HuH-7 (cell line): Measurements from ENCODE around the gene PHGDH.
"Not testable (repeated sequence)": the region's sequence is repeated elsewhere in the genome, so short reads cannot be mapped to it uniquely, and the experiment has no call there.

Experiments
- DNase-seq: peaks from one replicate; pipeline ENCODE4 v3.0.0; 2011; ENCODE audit warnings: low spot score

The PHGDH gene

DNA sequence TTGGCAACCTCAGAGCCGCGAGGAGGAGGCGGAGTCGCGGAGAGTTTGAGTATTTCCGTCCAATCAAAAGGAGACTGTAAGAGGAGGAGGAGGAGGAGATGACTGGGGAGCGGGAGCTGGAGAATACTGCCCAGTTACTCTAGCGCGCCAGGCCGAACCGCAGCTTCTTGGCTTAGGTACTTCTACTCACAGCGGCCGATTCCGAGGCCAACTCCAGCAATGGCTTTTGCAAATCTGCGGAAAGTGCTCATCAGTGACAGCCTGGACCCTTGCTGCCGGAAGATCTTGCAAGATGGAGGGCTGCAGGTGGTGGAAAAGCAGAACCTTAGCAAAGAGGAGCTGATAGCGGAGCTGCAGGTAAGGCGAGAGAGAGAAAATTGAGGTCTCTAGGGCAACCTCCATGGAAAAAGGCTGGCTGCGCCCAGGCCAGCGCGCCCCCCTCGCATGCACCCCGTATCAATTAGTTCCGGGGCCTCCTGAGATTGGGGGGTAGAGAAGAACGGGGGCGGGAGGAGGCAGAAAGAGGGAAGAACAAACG is at the start of gene PHGDH:
PHGDH (plus strand) TSS at position 131 of the 538 bp plus-strand sequence; CDS start at position 220, 89 bp downstream.
- DNase-seq, result peak; percentile 92

DNA sequence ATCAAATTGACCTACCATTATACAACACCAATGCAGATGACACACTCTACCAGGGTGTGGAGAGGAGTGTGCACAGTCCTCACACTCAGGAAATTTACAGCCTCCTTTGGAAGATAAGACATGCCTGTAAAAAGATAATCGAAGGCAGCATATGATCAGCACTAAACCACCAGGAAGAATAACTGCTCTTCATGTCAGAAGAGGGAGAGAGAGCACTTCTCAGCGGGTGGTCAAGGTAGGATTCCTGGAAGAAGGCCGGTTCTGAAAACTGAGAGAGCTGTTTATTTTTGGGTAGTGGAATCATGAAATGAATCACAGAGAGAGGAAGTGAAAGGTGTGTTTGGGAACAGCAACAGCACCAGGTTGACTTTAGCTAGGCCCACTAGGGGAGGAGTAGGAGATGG is 49.7 kb upstream of the PHGDH start:
- no peak for DNase-seq

DNA sequence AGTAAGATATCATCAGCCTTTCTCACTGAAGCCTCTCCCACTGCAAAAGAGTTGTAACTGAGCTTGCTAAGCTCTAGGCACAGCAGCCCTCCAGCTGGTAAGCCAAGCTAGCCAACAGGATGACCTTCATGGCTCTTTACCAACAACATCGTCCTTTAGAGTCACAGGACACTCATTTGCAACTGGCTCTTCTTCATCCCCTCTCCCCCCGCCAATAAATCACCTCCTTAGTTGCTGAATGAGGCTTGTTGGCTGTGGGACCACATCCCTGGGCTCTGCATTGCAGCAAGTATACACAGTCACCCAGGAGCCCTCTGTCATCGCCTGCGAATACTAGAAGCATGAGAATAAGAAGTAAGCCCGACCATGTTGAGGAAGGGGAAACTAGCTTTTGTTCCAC is 47.7 kb upstream of the PHGDH start:
- no peak for DNase-seq

DNA sequence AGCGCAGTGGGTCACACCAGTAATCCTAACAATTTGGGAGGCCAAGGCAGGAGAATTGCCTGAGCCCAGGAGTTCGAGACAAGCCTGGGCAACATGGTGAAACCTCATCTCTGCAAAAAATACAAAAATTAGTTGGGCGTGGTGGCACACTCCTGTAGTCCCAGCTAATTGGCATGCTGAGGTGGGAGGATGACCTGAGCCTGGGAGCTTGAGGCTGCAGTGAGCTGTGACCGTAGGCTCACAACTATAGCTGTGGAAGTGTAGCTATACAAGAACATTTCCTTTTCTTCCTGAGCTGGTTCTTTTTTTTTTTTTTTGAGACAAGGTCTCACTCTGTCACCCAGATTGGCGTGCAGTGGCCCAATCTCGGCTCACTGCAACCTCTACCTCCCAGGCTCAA is 44.6 kb upstream of the PHGDH start:
- no peak for DNase-seq

DNA sequence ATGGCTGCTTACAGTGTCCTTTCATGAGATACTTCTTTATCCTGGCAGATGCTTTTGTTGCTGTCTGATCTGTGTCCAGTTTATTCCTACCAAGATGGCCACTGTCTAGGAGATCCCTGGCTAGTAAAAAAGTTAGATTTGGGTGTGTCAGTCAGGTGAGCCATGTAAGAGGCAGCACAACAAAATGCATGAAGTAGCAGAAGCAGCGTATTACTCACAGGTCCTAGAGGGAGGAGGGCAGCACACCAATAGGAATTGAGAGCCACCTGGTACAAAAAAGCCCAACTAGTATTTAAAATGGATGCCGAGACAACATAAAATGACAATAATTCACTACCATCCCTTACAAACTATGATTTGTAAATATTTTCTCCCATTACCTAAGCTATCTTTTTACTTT is 40.8 kb upstream of the PHGDH start:
- DNase-seq, result no peak

DNA sequence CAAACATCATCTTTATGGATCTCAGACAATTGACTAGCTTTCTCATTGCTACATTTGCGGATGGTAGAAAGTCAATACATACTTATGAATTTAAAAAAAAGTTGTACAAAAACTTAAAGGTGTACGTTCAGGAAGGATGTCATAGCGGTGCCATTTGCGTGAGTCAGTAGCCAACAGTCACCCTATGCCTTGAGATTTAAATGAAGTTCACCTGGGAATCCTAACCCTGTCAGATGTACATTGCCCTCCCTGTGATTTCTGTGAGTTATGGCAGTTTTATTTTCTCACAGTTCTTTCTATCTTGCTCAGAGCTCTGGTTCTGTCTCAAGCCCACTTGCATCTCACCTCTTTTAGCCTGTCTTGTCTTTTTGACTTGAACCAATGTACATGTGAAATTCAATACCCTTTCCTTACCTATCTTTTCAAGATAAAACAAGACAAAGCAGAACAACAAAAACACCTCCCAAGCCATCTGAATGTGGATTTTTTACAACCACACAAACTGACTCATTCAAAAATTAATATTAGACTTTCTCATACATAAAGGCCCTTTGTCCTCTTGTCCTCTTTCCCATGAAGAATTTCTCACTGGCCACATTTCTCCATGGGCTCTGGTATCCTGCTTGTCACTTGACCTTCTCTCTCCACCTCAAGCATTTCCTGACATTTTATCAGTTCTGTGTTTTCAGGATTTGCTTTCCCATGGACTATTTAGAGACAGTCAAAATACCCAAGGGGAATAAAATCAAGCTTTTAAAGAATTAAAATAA is 38.4 kb upstream of the PHGDH start:
- no peak for DNase-seq

DNA sequence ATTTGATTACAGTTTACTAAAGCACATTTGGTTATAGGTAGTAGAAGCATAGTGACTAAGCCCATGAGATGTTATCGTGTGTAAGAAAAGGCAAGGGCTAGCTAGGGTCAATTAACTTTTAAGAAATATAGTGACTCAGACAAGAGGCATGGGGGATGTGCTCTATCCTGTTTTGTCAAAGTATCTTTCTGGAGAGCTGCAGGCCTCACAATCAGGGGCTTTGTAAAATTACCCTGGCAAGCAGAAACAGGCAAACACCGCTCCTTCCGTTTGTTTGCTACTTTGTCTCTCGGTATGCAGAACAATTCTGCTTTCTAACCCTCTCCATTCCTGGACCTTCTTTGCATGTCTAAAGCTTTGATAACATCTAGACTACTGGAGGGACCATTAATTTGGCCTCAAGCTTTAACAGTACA is 37.6 kb upstream of the PHGDH start:
- DNase-seq, result no peak

DNA sequence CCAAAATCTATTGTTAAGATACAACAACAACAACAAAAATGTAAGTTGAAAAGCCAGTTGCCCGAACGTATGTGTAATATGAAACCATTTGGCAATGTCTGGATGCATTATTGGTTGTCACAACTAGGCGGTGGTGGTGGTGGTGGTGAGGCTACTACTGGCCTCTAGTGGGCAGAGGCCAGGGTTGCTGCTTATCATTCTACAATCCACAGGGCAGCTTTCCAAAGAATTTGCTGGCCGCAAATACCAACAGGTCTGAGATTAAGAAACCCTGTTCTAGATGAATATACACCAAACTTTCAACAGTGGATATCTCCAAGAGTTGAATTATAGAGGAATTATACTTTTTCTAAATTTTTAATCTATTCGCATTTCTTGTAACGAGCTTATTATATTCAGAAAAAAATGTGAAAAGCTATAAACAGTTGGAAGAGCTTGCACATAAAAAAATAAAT is 36.9 kb upstream of the PHGDH start:
- DNase-seq, result no peak

DNA sequence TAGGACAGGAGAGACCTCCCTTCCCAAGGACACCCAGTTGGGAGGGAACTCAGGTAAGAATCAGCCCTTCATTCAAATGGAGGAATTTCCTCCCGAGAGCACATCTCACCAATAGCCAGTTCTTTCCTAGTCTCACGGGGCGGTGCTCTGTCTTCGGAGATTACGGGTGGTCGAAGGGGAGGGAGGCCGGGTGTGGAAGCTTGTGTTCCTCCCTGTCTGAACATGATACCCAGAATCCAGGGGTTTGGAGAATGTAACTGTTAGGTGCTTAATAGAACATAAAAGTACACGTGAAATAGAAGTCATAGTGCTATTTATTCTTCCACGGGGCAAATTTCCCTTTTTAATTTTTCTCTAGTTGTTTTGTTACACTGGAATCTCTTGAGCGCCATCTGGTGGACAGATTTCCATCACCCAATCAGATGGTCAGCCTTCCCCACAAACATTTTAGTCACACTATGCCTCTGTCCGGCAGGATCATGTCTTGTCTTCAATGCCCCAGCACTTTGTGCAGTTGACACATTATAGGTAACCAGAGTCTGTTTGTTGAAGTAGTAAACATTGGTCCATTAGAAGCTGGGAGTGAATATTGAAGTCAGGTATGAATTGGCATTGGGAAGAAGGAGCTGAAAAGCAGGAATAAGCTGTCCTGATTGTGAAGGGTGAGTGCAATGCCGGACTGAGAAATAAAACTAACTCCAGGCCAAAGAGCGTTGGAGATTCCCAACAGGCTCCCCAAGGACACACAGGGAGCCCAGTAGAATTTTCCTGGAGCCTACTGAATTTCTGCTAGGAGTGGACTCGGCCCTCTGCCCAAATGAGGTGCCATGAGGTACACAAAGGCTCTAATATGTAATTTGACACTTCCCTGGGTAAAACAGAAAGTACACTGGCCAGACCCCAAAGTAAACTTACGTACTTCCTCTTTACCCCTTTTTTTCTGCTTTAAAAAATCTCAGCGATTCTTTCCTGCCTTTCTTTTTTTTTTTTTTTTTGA is 36.1 kb upstream of the PHGDH start:
- DNase-seq, result peak; percentile 70

DNA sequence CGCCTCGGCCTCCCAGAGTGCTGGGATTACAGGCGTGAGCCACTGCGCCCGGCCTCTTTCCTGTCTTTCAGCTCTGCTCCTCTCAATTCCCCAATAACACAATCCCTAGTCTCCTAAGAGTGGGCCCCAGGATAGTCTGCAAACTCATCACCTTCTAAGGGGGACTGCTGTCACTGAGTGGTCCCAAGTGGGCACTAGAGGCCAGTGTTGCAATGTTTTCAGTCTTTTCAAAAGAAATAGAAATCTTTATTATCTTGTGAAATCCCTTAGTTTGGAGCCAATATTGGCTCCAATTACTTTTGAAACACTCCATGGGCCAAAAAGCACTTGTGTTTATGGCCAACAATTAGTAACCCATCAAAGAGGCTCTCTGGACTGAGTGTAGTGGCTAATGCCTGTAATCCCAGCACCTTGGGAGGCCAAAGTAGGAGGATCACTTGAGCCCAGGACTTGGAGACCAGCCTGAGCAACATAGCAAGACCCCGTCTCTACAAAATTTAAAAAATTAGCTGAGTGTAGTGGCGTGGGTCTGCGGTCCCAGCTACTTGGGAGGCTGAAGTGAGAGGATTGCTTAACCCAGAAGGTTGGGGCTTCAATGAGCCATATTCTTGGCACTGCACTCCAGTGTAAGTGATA is 35.0 kb upstream of the PHGDH start:
- DNase-seq, result no peak

DNA sequence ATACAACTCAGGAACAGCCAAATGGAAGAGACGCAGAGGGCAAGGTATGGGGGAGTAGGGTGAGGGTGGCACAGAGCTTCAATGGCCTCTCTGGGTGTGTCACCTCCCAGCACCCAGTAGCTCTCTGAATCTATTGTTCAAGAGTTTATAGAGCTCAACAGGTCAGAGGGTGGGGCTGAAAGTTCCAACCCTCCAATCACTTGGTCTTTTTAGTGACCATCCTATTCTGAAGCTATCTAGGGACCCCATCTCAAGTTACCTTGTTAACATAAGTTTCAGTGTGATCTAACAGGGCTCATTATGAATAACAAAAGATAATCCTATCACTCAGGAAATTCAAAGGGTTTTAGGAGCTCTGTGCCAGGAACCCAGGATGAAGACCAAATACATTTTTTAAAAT is 32.5 kb upstream of the PHGDH start:
- no peak for DNase-seq

DNA sequence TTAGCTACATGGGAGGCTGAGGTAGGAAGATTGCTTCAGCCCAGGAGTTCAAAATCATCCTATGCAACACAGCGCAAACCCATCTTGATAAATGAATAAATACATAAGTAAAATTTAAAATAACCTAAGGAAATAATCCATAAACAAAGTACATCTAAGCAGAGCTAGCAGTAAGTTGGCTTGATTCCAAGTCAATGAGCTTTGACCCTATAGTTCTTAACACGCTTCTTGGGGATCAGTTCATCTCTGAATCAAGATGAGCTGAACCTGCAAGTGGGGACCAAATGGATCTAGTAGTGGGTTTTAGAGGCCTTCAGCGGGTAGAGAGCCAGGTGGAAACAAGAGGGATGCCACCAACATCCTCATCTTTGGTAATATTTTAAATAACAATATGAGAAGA is 31.5 kb upstream of the PHGDH start:
- DNase-seq, result no peak

DNA sequence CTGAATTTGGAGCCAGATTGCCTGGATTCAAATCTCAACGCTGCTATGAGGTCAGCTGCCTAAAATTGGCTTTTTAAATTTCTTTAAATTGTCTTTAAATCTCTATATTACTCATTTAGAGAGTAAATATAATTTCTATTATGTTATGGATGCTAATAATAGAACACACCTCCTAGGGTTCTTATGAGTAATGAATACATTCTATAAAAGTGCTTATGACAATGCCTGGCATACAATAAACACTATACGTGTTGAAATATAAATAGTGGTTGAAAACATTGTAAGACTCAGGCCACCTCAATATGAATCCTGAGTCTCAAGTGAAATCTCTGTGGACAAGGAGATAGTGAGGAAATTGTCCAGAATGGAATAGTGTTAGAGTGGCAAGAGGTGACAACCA is 31.0 kb upstream of the PHGDH start:
- DNase-seq, result no peak

DNA sequence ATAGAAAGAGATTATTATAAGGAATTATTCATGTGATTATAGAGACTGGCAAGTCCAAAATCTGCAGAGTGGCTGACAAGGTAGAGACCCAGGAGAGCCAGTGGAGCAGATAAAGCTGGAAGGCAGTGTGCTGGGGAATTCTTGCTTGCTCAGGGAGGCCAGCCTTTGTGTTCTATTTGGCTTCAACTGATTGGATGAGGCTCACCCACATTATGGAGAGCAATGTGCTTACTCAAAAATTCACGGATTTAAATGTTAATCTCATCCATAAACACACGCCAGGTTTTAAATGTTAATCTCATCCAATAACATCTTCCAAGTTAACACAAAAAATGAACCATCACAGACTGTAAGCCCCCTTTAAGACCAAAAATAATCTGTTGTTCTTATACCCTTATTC is 30.2 kb upstream of the PHGDH start:
- DNase-seq, result no peak

DNA sequence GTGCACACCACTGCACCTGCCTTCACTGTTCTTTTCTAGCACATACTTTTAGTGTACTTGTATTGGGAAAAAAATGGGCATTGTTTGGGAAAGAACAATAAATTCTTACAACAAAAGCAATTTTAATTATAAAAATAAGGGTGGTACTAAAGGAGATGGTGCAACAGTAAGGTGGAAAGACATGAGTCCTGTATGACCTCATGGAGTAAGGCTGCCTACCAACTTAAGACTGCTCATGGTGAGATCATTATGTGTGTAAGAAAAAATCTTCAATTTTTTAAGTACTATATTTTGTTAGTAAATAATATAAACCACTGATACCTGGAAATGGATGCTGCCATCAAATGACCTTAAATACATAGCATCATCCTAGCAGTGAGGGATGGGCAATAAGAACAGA is 29.6 kb upstream of the PHGDH start:
- DNase-seq, result no peak

DNA sequence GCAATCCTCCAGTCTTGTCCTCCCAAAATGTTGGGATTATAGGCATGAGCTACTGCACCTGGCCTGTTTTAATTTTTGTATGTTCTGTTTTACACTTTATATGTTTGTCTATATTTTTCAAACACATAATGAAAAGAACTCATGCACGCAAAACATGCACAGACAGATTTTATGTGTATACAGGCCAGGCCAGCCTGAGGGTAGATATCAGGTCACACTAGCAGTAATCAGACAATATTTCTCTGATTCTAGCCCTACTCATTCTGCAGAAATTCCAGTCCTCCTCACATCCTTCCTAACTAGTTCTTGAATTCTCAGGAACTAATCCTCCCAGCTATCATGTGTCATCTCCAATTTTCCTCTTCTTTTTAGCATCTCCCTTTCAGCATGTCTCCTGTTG is 27.8 kb upstream of the PHGDH start:
- no peak for DNase-seq

DNA sequence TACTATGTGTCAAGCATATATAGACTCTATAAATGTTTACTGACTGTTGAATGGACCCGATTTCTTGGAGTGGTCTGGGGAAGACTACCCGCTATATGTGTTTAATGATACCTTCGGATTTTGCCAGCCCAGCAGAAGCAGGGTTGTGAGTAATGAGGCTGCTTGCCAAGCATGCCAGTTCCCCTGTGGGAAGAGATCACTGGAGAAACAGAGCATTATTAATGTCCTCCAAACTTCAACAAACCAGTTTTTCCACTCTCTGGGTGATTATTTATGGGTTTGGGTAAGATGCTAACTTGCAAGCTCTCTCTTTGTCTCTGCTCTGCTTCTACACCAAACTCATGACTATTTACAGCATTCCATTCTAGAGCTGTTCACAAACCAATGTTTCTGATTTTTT is 25.1 kb upstream of the PHGDH start:
- no peak for DNase-seq

DNA sequence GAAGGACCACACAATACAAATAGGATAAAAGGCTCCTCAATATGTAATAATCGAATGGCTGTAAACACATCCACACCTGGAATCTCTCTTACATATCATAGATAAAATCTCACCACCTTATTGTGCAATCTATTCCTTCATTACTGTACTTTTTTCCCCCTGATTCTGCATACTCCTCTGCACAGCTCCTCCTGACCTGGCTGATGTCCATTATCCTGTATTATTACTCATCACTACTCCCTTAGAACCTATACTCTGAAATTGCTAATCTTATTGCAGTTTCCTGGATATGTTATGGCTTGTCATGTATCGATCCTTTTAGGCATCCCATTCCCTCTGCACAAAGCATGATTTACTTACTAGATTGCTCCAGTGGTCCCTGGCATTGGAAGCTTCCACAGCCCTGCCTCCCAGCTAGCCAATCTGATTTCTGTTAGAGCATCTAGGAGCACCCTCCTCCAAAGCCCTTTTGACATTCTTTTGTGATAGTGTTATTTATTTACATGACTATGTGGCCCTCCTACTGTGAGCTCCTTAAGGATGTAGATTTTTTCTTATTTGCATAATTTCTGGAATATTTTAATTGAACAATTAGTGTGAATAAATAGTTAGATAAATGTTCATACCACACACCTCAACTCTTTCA is 24.2 kb upstream of the PHGDH start:
- no peak for DNase-seq

DNA sequence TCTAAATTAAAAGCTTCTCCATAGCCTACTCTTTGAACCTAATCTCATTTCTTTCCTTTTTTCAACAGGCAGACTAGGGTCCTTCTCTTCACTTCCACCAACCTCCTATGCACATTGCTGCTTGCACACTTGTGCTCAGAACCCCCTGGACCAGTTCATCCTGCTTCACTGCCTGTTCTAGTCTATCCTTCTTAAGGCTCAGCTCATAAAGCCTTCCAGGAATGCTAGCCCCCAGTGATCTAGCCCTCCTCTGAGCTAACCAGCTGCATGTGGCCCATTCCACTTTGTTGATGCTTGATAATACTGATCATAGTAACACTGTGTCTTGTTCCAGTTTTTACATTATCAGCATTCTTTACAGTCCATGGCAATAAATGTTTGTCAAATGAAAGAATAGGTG is 22.9 kb upstream of the PHGDH start:
- DNase-seq, result no peak

DNA sequence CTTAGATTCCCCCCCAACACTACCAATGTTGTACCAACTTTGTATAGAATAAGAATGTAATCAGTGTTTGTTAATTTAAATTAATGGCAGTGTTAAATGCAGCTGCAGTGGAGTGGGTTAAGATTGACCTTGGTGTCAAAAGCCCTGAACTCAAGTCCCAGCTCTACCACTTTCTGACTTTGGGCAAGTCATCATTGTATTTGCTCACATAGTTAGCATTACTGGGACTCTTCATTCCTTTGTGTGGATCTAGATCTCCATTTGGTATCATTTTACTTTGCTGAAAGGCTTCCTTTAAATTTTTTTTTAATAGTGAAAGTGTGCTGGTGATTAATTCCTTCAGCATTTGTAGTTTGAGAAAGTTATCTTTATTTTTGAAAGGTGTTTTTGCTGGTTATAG is 22.2 kb upstream of the PHGDH start:
- no peak for DNase-seq

DNA sequence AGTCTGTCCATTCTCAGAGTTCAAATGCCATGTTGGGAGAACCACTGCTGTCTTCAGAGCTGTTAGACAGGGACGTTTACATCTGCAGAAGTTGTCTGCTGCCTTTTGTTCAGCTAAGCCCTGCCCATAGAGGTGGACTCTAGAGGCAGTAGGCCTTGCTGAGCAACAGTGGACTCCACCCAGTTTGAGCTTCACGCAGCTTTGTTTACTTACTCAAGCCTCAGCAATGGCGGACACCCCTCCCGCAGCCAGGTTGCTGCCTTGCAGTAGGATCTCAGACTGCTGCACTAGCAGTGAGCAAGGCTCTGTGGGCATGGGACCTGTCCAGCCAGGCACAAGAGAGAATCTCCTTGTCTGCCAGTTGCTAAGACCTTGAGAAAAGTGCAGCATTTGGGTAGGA is 14.9 kb upstream of the PHGDH start:
- not testable (repeated sequence) for DNase-seq

DNA sequence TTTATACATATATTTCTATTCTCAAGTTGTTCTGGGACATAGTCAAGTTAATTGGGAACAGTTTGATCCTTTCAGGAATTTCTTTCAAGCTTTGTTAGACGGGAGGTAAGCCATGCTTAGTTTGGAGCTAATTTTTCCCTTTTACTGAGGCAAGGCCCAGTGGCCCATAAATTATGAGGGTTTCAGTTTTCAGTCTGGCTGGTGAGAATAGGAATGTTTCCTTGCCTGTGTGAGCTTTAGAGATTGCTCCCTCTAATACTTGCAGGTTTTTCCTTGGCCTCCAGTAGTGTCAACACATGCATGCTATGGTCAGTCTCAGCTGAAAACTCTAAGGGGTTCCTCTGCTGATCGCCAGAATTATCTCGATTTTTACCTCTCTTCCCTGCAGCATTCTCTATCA is 14.1 kb upstream of the PHGDH start:
- no peak for DNase-seq
